NCI-H1092 treated with DMSO at 0.1 percent for 48 hours (cell line): Measurements from ENCODE around the gene HEMK1.

Experiments
- DNase-seq: peaks from one replicate; lab custom pipeline; 2025; lab: John Stamatoyannopoulos, UW

The HEMK1 gene

DNA sequence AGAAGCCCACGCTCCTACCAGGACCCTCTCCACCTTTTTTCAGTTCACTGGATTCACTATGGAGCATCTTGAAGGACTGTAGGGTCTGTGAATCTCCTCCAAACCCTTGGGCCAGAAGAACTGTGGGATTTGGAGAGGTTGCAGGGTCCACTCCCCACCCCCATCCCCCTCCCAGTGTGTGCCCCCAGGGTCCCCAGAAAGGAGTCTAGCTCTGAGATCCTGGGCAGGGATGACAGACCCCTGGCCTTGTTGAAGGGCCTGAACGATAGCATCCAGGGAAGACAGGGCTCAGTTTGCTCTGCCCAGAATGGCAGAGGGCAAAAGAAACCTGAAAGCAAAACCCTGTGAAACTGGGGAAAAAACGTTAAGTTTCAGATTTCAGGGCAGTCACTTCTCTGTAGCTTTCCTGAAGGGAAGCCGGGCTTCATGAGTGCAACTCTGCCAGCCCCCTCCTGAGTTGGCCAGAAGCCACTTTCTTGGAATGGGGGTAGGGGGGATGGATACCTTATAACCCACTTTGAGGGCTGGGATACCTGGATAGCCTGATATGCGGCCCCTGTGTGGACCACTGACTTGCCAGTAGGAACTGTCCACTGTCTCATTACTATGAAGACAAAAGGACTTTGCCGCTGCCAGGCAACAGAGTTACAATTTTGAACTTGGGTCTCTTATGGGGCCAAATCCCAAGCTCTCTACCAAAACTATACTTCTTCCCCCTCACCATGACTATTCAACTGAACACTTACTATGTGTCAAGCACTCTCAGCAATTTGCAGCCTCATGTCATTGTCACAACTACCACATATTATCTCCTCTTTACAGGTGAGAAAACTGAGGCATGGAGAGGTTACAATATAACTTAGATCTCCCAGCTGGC, 43.9 kb downstream of the HEMK1 start:
- no peak for DNase-seq

DNA sequence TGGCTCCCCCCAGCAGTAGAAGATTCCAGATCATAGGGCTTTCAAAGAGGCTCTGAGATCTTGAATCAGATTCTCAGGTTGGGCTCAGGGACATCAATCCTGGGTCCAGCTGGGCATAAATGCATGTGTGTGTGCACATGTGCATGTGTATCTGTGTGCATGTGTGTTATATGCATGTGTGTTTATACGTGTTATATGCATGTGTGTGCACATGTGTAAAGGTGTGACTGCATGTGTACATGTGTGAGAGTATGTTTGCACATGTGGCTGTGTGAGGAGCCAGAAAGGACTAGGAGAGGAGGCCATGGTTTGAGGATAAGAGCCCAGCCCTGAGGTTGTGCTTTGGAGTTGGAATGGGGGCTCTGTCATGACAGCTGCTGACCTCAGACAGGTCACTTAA, 45.9 kb downstream of the HEMK1 start:
- DNase-seq, result no peak

DNA sequence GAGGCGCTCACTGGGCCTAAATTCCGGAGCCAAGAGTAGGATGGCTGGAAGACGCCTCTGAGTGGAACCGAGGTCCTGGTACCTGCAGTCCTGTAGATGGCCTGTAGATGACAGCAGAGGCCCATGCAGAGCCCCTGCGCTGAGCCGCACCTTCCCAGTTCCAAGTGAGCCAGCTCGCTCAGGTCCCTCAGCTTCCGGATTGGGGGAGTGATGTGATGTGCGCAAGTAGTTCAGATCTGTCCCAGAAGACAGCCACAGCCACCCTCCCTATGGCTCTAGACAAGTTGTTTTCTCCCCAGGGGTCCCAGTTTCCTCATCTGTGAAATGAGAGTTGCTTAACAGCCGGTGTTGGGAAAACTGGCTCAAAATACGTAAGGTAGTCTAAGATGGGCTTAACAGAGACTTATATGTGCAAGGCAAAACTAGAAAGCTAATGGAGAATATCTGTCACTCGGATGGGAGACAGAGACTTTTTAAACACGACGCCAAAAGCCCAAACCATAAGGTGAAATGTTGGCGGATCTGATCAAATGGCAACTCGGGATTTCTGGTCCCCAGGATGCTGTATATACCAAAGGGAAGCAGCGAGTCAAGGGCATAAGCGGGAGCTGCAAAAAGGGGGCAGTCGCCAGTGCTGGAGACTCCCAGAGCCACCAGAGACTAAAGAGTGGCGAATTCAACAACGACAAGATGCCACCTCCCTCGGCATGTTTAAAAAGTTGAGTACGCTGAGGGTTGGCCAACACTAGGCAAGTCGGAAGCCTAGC, 46.9 kb downstream of the HEMK1 start:
- peak; percentile 55 for DNase-seq

DNA sequence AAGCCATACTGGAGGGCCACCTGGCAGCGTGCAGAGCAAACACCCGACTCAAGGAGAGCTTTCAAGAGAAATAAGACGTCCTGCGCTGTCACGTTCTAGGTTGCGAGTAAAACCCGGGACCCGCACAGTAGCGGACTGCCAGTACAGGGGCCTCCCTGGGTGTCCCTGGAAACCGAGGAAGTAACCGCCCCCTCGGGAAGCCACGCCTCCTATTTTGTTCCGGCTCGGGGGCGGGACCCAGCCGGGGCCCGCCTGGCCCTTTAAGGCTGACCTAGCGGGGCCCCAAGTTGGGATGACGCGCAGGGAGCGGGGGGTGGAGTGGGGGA, 47.4 kb downstream of the HEMK1 start:
- DNase-seq, result peak; percentile 44

DNA sequence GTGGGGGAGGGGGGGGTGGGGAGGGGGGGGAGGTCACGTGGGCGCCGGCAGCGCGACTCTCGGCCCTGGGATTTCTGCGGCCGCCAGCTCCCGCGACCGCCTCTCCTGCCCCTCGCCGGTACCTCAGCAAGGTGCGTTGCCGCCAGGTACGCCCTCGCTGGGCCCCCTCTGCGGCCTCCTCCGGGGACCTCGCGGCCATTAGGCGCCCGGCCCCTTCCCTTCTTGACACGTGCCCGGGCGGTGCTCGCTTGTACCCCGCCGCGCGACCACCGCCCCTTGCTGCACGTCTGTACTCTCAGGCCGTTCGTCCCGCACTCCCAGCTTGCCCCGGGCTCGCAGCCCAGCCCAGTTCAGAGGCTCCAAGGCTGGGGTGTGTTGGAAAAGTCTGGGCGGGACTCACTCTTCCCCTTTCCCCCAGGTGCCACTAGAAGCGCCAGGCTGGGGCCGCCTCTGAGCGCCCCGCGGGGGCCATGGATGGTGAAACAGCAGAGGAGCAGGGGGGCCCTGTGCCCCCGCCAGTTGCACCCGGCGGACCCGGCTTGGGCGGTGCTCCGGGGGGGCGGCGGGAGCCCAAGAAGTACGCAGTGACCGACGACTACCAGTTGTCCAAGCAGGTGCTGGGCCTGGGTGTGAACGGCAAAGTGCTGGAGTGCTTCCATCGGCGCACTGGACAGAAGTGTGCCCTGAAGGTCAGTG, 47.9 kb downstream of the HEMK1 start, which contains the start of gene MAPKAPK3:
Gene MAPKAPK3 (plus strand): TSS at position 56 of the 696 bp plus-strand sequence. CDS start 415 bp downstream, at position 471.
- DNase-seq, result no peak

DNA sequence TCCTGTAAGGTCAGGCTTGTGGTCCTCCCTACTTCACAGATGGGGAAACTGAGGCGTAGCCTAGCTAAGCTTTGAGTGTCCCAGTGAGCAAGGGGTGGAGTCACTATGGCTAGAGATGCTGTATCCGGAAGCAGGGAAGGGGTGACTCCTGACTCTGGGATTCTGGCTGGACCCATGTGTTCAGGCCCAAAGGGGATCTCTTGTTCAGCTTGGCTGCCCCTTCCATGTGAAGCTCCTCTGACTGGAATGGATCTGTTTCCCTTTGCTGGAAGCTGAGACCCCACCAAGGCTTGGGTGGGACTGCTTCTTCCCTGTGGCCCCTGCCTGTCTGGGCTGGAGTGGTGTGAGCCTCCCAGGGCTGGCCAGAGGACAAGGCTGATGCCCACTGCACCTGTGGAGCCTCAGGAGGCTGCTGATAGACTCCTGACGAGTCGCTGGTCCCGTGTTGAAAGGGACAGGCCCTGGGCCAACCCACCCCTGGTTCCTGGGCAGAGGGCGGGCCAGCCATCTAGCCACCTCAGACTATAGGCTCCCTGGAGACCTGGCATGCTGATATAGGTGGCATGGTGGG, 48.7 kb downstream of the HEMK1 start:
- DNase-seq, result no peak

DNA sequence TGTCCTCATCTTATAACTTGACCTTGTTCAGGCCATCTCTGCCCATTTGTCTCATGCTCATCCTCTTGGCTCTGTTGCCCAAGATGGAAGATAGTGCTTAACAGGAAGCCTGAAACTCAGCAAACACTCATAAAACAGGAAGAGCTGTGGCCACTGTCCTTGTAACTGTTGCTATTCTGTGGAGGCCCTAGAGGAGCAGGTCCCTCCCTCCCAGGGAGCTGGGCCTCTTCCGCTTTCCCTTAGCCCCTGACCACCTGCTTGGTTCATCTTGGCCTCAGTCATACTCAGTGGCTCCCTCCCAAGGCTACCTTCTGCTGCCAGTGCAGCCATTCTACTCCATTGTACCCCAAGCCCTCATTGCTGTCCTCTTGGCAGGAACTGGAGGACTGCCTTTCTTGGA, 51.1 kb downstream of the HEMK1 start:
- DNase-seq, result no peak

DNA sequence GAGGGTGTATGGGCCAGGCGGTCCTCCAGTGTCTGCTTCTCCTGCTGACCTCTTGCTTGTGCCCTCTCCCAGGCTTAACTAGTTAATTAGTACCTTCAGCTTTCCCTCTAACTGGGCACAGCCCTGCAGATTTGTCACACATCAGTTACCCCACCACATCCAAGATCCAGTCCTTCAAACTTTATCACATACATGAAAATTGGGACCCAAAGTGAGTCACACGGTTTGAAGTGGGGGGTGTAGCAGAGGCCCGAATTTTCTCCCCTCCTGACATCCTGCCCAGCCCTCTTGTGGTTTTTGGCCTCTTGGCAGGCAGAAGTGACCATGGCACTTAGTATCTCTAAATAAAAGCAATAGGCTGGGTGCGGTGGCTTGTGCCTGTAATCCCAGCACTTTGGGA, 51.5 kb downstream of the HEMK1 start:
- DNase-seq, result no peak

DNA sequence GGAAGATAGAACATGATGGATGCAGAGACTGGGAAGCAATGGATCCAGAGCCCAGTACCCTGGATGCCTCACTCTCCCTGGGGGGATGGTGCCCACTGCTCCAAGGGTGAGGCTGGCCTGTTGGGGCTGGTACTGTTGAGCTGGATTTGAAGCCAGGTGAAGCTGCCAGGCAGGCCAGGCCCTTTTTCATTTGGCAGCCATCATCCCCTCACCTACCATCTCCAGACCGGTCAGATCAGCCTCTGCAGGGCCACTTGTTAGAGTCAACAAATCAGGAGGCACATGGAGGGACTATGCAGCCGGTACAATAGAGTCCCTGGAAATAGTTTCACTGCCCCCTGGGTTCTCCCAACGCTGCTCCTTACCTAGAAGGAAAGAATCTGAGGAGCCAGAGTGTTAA, 53.6 kb downstream of the HEMK1 start:
- no peak for DNase-seq

DNA sequence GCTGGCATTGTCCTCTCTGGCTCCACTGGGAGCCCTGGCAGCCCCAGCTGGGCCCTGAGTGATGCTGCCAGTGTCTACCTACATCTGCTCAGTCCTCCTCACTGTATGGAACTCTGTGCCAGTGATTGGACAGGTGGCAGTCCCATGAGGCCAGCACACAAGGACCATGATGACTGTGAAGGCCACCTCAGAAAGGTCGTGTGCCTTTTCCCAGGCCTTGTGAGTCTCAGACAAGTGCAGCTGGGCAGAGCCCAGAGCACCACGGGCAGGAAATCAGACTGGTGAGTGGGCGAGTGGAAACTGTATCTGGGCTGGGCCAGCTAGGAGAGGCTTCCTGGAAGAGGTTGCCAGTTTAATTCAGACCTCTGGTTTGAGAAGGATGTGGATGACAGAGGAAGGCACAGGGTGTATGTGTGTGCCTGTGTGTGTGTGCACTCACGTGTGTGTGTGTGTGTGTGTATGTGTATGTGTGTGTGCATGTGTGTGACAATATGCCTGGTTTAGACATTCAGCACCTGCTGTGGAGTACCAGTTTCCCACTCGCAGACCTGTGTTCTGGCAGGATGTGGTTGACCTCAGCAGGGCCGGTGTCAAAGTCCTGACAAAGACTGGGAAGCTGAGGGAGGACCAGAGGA, 54.6 kb downstream of the HEMK1 start:
- no peak for DNase-seq

DNA sequence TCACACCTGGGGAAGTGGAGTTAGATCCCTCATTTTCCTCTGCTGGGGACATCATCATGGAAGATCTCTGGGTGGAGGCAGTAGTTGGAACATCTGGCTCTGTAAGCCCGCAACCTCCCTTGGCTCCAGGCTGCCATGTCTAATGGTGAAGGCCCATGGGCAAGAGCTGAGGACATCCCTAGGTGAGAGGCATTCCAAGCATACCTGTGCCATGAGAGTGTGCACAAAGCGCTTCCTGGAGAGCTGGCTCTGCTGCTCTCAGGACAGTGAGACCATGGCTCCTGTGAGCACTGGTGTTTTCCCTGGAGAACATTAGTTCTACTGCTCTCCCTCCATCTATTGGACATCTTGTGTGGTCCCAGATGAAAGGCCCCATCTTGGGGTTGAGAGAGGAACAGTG, 55.3 kb downstream of the HEMK1 start:
- DNase-seq, result no peak

DNA sequence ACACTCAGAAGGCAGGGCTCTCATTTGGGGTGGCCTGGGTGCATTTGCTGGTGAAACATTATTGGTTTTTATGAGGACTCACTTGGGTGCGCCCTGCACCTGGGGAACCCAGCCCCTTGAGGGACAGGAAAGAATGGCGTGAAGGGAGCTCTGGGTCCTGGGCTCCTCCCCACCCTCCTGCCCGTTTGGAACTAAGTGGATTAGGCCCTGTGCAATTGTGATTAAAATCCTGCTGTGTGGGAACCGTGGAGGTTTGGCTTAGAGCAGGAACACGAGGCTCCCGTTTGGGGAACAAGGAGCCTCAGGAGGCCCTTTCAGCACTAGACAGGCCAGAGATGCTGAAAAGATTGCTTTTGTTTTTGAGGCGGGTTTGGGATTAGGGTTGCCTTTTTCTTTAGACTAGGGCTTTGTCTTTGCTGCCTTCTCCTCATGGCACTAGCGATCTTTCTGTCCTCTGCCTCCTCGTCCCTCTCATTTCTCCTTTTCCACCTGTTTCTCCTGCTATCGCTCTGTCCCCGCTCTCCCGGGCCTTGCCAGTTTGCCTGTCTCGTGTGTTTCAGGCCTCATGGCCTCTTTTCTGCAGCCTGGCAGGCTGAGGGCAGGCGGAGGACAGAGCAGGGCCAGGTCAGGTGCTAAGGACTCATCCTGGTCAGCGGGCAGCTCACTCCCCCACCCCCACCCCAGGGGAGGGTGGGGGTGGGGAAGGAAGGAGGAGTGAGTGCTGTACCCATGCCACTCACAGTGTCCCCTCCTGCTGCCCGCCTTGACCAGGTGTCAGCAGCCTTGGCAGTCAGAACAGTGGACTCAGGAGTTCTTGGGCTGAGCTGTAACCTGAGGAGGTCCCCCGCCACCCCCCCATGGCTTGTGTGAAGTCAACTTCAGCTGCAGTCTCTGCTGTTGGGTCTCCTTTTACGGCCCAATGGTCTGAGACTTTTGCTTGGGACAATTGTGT, 56.2 kb downstream of the HEMK1 start:
- DNase-seq, result no peak

DNA sequence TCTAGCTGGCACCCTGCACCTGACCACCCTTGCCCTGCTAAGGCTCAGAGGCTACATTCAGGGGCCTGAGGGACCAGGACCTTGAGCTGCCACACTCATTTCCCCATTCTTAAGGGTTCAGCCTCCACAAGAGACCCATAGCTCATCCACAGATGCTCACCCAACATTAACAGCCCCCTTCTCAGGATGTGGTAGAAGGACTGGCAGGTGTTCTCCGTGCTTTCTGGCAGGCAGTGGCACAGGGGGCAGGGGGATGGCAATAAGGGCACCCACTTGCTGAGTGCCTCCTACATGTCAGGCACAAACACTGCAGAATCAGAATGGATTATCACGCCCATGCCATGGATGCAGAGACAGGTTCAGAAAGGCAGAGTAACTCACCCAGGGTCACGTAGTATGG, 57.1 kb downstream of the HEMK1 start:
- DNase-seq, result no peak

DNA sequence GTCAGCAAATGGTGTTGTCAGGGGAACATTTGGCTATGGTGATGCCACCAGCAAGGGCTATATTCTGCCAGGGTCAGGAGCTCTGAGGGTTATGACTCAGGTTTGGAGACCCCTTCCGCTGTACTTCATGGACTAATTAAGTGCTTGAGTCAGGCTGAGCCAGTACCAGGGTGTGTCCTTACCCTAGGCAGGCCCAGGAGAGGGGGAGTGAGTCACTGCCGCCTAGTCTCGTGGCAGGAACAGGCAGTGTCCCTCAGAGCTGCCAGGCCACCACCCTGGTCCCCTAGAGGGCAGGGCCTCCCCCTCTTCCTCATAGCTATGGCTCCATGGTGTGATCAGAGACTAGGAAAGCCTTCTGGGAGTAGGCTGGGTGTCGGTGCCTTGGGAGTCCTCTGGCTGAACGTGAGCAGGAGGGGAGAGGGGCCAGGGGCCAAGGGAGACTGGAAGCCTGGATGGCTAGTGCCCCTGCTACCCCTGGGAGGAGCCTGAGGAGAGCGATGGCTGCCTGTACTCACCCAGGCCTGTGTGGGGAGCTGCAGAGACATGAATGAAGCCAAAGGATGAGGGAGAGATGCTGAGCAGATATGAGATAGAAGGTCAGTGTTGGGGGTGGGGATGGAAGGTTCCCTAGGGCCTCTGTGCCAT, 58.2 kb downstream of the HEMK1 start:
- DNase-seq, result peak; percentile 29

DNA sequence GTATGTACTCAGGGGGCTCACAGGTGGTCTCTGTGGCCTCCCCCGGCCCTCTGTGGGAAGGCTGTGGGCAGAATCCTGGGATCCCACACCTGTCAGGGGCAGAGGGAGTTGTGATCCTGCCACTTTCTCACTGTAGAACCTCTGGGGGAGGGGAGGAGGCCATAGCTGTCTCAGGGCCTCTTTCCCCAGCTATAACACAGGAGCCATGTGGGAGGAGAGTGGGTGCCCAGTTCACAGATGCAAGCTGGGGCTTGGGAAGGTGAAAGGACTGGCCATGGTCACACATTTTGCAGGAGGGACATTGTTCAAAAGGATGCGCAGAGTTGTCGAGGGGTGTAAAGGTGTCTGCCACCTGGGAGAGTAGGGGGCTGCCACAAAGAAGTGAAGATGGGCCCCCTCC, 59.3 kb downstream of the HEMK1 start:
- no peak for DNase-seq

DNA sequence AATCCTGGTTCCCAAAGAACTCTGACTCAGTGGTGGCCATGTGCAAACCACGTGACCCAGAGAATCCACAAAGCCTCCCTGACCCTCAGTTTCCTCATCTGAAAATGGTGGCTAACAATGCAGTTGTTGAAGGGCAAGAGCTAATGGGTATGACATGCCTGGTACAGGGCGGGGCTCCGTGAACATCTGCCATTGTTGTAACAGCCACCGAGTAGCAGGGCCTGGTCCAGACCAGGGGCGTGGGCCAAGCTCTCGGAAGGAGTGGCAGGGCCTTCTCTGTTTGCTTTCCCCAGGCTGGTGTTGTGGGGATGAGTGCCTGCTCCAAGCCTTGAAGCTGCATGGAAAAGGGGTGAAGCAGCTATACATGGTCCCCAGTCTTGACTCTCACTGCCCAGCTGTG, 61.1 kb downstream of the HEMK1 start:
- no peak for DNase-seq

DNA sequence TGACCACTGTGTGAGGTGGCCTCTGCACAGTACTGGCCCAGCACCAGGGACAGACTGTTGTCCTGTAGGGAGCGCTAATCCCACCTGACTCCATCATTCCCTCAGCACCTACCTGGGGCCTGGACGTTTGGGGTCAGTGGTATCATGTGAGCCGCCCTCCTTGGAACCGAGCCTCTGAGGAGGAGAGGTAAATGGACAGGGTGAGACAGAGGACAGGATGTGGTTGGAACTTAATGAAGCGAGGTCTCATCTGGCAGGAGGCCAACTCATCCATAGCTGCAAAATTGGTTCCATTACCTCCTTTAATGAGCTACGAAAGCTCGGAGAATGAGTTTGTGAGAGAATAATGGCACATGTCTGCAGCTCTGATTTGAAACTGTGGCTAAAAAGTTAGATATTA, 61.6 kb downstream of the HEMK1 start:
- peak; percentile 45 for DNase-seq

DNA sequence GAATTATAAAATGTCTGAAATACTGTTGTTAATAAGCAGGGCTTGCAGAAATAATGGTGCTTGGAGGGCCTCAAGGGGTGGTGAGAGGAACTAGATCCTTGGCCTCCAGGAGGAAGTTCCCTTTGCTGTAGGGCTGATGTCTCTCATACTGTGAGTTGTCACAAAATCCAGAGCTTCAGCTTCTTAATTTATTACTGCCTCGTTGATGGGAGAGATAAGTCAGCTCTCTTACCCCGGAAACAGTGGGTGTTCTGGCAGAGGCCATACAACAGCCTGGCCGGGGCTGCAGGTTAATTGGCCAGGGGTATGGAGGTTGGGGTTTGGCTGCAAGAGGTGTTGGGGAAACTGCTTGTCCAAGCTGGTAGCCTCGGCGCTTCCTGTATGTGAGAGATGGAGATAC, 63.1 kb downstream of the HEMK1 start:
- no peak for DNase-seq

DNA sequence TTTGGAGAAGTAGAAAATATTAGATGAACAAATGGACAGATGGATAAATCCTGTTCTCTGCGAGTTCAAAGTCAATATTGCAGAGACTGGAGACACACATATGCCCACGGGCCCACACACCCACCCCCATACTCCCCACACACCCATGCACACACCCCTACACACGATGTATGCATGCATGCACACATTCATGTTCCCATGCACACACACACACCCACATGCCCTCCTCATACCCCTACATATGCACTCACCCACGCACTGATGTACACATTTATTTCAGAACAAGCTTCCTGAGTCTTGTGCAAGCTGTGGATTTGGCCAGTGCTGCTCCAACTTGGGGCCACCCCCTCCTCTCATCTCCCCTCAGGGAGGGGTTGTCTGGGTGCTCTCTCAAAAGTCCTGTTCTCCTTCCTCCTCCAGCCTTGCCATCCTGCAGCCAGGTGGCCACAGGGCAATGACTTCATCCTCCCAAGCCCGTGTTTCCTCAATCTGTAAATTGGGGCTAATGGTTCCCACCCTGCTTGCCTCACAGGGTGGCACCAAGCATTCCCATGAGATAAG, 64.0 kb downstream of the HEMK1 start:
- DNase-seq, result no peak

DNA sequence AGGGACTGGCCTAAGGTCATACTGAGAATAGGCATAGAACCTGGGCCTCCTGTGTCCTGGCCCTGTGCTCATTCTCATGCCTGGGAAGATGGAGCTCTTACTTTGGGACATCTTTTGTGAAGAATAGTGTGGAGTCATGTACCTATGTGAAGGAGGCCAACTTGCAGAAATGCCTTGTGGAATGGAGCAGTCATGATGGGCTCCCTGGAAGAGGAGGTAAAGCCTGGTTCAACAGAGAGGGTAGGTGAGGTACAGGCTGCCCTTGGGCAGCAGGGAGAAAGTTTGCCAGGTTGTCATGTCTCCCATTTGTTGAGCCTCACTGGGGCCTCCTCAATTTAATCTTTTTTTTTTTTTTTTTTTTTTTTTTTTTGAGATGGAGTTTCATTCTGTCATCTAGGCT, 65.7 kb downstream of the HEMK1 start:
- DNase-seq, result no peak
